ENCODE results near the gene FKBP8.
A peak's percentile ranks its signal among the peaks of the same experiment; 100 is the strongest.

Gene FKBP8

DNA sequence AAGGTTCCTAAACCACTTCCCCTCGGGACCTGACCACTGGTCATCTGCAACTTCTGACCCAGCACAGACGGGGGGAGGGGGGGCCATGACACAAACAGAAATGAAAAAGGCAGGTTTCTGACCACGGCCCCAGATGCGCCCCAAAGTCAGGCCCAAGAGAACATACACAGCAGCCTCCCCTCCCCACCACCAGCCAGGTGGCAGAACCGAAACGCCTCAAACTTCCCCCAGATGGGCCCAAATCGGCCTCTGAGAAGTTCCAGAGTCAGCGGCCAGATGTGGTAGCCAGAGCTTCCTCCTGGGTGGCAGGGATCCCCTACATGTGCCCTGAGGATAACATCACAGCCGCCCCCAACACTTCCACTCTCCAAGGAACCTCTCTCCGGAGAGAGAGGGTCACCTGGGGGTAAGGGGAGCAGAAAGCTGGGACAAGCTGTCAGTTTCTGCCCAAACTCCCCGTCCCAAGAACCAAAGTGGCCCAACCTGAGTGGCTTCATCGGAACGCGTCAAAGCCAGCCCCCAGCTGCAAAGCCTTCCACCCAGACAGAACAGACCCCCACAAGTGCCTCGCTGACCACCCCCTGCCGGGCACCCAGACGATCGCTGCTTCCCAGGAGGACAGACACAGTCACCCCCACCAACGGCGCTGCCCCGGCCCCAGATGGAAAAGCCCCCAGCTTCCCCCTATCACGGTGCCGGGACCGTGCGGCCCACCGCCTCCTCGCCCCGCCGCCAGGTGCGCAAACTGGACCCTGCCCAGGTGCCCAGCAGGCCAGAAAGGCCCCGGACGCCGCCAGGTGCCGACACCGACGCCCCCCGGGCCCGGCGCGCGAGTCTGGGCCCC is 22.3 kb downstream of the FKBP8 start:
- FAIRE-seq: no peak
- DNase-seq (ENCODE audit: insufficient read length, low spot score): no peak
- no peak for TF ChIP-seq CTCF (IDR thresholded peaks at IDR 0.05; ENCODE audit: insufficient read depth, missing control alignments)

- FAIRE-seq (no peak), DNase-seq (ENCODE audit: insufficient read length, low spot score) (no peak)
- TF ChIP-seq CTCF (IDR thresholded peaks at IDR 0.05; ENCODE audit: insufficient read depth, missing control alignments): peak; percentile 70
Measured at GRCh38 chr19:18519962-18520847, 23.2 kb downstream of the FKBP8 start.

GRCh38 chr19:18518639-18519038 is 24.7 kb downstream of the FKBP8 start:
- TF ChIP-seq CTCF (IDR thresholded peaks at IDR 0.05; ENCODE audit: insufficient read depth, missing control alignments): no peak
- FAIRE-seq (no peak), DNase-seq (ENCODE audit: insufficient read length, low spot score) (no peak)

GRCh38 chr19:18517606-18518005 is 25.8 kb downstream of the FKBP8 start:
- TF ChIP-seq CTCF (IDR thresholded peaks at IDR 0.05; ENCODE audit: insufficient read depth, missing control alignments): no peak
- DNase-seq (ENCODE audit: insufficient read length, low spot score) (no peak), FAIRE-seq (no peak)

DNA sequence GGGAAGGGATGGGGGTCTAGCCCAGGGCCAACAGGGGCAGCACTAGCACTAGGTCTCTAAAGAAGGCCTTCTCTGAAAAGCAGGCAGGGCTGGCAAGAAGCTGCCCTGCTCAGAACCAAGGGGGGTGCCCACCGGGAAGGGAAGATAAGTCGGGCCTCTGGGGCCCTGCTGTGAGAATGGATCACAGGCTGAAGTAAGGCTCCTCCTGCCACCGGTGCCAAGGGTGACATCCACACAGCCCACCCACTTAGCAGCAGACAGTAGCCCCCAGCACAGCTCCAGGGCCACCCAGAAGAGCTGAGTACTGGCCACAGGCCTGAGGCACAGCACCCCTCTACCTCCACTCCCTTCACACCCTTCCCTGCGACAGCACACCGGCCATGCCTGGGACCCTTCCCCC is 27.4 kb downstream of the FKBP8 start:
- TF ChIP-seq CTCF (IDR thresholded peaks at IDR 0.05; ENCODE audit: insufficient read depth, missing control alignments): no peak
- no peak for DNase-seq (ENCODE audit: insufficient read length, low spot score)
- no peak for FAIRE-seq

GRCh38 chr19:18514800-18515682 is 28.3 kb downstream of the FKBP8 start:
- DNase-seq (ENCODE audit: insufficient read length, low spot score) (no peak), FAIRE-seq (no peak)
- TF ChIP-seq CTCF (IDR thresholded peaks at IDR 0.05; ENCODE audit: insufficient read depth, missing control alignments): no peak
